ENCODE results near the gene CCIN.

DNA sequence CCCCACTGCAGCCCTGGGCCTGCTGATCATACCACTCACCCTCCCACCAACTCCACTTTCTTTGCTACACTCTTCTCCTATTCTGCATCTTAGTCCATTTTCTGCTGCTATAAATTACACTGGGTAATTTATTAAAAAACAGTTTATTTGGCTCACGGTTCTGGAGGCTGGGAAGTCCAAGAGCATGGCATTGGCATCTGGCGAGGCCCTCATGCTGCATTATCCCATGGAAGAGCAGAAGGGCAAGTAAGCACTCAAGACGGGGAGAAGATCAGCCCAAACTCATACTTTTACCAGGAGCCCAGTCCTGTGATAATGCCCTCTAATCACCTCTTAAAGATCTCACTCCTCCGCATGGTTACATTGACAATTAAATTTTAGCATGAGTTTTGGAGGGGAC, 23.2 kb upstream of the CCIN start:
- TF ChIP-seq POLR2A (IDR thresholded peaks at IDR 0.05) (no peak), CTCF (IDR thresholded peaks at IDR 0.05) (no peak), EP300 (IDR thresholded peaks at IDR 0.05; ENCODE audit: low read depth) (no peak)

All from transverse colon (tissue), 3 donors.